ENCODE measurements around the gene HOMER2.
"Not testable (repeated sequence)": the region's sequence is repeated elsewhere in the genome, so short reads cannot be mapped to it uniquely, and the experiment has no call there.

Gene HOMER2

GRCh38 chr15:82950746-82951370 is 1.7 kb downstream of the HOMER2 start:
- no peak overlapping the region; the same call in 1 of the 2 replicates for H3K4me3 ChIP-seq (ENCODE audit: low read length)
- no peak for TF ChIP-seq ZNF274 (IDR thresholded peaks at IDR 0.05; ENCODE audit: low read depth, low read length)

GRCh38 chr15:82950295-82950694 is 2.2 kb downstream of the HOMER2 start:
- no peak overlapping the region; the same call in 1 of the 2 replicates for H3K4me3 ChIP-seq (ENCODE audit: low read length)
- no peak for TF ChIP-seq ZNF274 (IDR thresholded peaks at IDR 0.05; ENCODE audit: low read depth, low read length)

DNA sequence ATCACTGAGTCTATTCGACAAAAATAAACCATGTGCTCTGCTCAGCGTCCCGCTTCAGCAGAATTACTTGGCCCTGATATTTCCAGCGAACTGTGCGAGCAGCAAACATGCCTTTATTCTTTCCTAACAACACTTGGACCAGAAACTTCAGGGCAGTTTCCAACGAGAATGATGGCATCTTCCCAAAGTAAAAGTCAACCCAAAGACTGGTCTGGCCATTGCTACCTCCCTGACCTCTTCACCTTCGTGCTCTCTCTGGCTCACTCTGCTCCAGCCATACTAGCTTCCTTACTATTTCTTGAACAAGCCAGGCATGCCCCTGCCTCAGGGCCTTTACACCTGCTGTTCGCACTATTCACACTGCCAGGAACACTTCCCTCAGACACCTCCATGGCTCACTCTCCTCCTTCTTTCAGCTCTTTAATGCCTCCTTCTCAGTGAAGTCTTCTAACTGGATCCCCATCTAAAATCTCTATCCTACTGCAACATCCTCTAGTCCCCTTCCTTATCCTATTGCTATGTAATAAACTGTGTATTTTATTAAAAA is 6.3 kb downstream of the HOMER2 start:
- no peak overlapping the region for H3K4me3 ChIP-seq (ENCODE audit: low read length)
- TF ChIP-seq ZNF274 (IDR thresholded peaks at IDR 0.05; ENCODE audit: low read depth, low read length), result no peak

GRCh38 chr15:82945326-82945725 is 7.2 kb downstream of the HOMER2 start:
- no peak overlapping the region for H3K4me3 ChIP-seq (ENCODE audit: low read length)
- no peak for TF ChIP-seq ZNF274 (IDR thresholded peaks at IDR 0.05; ENCODE audit: low read depth, low read length)

DNA sequence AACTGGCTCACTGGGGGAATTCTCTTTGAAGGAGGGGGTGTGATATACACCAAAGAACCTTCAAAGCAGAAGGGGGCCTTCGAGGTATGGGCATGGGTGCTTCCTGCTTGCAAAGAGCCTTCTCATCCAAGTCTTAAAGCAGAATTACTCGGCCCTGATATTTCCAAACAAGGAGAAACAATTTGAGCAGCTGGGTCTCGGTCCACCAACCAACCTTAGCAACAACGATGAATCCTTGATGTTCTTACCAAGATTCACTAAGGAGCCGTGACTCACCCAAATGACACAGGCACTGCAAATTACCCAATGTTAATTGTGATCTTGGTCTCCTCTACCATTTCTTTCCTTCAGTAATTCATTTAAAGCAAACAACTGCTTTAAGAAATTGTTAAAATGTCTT is 7.7 kb downstream of the HOMER2 start:
- TF ChIP-seq ZNF274 (IDR thresholded peaks at IDR 0.05; ENCODE audit: low read depth, low read length), result no peak
- H3K4me3 ChIP-seq (ENCODE audit: low read length), result no peak overlapping the region

- H3K4me3 ChIP-seq (ENCODE audit: low read length), result no peak overlapping the region
- no peak for TF ChIP-seq ZNF274 (IDR thresholded peaks at IDR 0.05; ENCODE audit: low read depth, low read length)
Measured at GRCh38 chr15:82944056-82944455, 8.5 kb downstream of the HOMER2 start.

- no peak for TF ChIP-seq ZNF274 (IDR thresholded peaks at IDR 0.05; ENCODE audit: low read depth, low read length)
- no peak overlapping the region for H3K4me3 ChIP-seq (ENCODE audit: low read length)
Measured at GRCh38 chr15:82943176-82943575, 9.3 kb downstream of the HOMER2 start.

DNA sequence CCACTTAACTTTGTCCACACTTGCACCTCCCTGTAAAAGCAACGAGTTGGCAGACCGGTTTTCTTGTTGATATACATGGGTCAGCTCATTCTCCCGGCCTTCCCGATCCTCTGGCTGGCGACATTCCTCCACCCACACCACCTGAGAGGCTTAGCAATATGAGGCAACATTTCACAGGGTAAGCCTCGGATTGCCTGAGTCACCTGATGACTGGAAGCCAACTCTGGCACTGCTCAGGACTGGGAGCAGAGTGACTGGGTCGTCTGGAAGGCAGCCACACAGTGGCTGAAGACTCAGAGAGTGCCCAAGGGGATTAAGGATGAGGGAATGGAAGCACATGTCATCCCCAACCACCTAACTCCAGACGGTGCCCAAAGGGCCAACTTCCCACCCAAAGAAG is 9.8 kb downstream of the HOMER2 start:
- no peak overlapping the region for H3K4me3 ChIP-seq (ENCODE audit: low read length)
- TF ChIP-seq ZNF274 (IDR thresholded peaks at IDR 0.05; ENCODE audit: low read depth, low read length), result no peak

DNA sequence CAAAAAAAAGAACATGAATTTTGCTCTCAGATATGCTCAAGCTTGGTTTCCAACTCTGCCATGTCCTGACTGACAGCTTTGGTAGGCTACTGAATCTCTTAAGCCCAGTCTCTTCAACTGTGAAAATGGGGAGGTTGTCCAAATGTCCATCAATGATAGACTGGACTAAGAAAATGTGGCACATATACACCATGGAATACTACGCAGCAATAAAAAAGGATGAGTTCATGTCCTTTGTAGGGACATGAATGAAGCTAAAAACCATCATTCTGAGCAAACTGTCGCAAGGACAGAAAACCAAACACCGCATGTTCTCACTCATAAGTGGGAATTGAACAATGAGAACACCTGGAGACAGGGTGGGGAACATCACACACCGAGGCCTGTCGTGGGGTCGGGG is 12.8 kb downstream of the HOMER2 start:
- H3K4me3 ChIP-seq (ENCODE audit: low read length), result not testable (repeated sequence)

DNA sequence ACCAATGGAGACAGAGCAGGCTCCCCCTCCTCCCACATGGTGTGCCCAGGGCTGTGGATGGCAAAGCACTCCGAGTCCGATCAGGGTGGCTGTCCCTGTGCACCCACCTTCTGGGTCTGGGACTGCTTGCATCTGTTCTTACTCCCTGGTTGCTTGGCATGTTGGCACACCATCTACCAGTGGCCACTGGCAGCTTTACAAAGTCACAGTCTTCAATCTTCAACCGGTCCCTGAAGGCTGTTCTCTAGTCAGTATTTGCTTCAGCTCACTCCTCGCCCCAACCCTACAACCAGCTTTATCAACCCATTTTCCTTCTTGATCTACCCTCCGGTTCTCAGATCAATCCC is 14.8 kb downstream of the HOMER2 start:
- H3K4me3 ChIP-seq (ENCODE audit: low read length), result no peak overlapping the region
- TF ChIP-seq ZNF274 (IDR thresholded peaks at IDR 0.05; ENCODE audit: low read depth, low read length), result no peak

DNA sequence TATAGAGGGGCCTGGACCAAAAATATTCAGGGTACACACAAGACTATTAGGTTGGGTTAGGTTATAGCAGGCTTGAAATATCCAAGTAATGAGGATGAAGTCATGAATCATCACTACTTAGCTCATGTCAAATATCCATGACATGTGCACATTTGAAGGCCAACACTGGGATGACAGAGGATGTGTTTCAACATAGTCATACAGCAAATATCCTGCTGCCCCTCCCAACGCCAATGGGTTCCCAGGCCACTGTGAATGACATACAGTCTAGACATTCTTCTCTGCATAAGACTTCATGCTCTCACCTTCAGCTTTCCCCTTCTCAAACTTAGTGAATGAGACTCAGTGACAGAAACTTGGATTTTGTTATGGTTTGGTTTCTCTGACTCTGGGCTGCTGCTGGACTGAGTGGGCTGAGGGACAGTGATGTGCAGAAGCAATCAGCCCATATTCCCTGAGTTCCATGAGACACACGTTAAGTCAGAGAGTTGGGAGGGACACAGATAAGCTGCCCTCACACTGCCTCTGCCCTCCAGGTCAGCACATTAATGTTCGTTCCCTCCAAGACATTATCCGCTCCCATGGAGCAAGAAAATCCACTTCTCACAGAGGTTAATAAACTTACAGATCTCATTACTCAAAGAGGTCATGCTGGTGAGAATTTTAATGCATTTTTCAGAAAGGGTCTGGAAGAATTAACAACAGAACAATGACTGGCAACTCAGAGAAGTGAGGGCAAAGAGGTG is 15.4 kb downstream of the HOMER2 start:
- TF ChIP-seq ZNF274 (IDR thresholded peaks at IDR 0.05; ENCODE audit: low read depth, low read length), result no peak
- no peak overlapping the region for H3K4me3 ChIP-seq (ENCODE audit: low read length)

GRCh38 chr15:82935382-82935781 is 17.1 kb downstream of the HOMER2 start:
- no peak overlapping the region for H3K4me3 ChIP-seq (ENCODE audit: low read length)
- TF ChIP-seq ZNF274 (IDR thresholded peaks at IDR 0.05; ENCODE audit: low read depth, low read length), result no peak

DNA sequence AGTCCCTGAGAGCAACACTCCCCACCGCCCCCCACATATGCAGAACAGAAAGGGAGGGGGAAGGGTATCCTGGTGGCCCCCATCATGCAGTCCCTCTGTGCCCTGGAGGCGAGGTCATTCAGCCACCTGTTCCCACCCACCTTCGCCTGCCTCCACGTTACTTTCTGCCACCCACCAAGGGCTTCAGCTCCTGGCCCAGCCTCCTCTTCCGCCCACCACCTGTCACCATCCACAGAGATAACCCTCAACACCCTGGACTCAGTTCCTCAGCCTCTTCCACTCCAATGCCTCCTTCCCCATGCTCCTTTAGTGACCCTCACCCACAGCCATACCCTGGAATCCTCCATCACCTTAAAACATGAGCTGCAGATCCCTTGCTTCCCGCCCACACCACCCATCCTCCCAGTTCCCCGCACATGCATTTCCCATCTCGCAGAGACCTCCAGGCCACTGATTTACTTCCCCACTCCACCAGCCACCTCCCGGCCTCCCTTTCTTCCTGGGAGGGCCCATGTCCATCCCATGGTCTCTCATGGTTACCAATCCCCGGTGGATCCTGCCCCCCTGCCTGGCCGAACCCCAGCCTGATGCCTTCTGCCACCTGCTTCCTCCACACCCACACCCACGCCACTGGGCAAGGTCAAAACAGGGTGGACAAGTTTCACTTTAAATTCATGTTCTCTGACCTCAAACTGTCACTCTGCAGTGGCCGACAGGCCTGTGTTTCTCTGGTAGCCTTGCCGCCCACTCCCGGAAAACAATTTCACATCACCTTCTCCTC is 18.2 kb downstream of the HOMER2 start:
- no peak for TF ChIP-seq ZNF274 (IDR thresholded peaks at IDR 0.05; ENCODE audit: low read depth, low read length)
- no peak overlapping the region for H3K4me3 ChIP-seq (ENCODE audit: low read length)

GRCh38 chr15:82933576-82933975 is 18.9 kb downstream of the HOMER2 start:
- TF ChIP-seq ZNF274 (IDR thresholded peaks at IDR 0.05; ENCODE audit: low read depth, low read length), result no peak
- no peak overlapping the region for H3K4me3 ChIP-seq (ENCODE audit: low read length)

DNA sequence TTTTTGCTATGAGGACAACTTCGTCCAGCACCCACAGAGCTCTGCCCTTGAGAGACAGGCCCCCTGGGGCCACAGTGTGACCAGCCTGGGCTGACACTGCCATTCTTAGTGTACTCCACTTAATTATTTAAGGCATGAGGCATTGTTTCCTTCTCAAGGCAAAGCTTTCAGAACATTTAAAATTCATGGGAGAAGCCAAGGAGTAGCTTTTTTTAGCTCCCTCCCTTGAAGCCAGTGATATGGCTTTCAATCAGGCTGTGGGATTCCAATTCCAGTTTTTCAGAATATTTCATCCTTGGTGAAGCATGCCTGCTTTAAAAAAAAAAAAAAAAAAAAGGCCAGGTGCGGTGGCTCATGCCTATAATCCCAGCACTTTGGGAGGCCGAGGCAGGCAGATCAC is 21.3 kb downstream of the HOMER2 start:
- H3K4me3 ChIP-seq (ENCODE audit: low read length), result no peak overlapping the region
- no peak for TF ChIP-seq ZNF274 (IDR thresholded peaks at IDR 0.05; ENCODE audit: low read depth, low read length)
